Stimulated activated CD8-positive, alpha-beta memory T cell treated with anti-CD3 and anti-CD28 coated beads, Interleukin-15, amount 100 ng/mL, for 4 hours (primary cell): ENCODE measurements around the gene TAGLN2.

Experiments used
- DNase-seq, 2 donors: peaks; one replicate each; pipeline ENCODE4 v3.0.0-alpha.2; 2020; ENCODE audit warnings: low read depth in 2 of 2

Gene TAGLN2

GRCh38 chr1:159949981-159950381 lies 24.7 kb upstream of the TAGLN2 start:
- DNase-seq, result no peak

DNA sequence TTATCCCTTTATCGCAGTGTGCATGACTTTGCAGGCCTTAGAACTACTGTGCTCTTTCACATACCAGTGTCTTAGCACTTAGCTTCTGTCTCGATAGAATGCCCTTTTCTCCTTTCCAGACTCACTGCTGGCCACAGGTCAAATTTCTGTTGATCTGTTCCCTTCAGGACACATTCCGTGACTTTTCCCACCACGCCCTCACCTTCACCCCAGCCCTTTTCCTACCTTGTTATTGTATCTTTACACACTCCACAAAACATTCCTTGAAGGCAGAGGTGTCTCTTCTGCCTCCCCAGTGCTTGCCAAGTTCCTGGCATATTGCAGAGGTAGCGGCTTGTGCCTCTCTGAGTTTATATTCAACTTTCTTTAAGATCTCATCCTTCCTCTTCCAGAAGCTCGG lies 23.8 kb upstream of the TAGLN2 start:
- DNase-seq, result no peak

DNA sequence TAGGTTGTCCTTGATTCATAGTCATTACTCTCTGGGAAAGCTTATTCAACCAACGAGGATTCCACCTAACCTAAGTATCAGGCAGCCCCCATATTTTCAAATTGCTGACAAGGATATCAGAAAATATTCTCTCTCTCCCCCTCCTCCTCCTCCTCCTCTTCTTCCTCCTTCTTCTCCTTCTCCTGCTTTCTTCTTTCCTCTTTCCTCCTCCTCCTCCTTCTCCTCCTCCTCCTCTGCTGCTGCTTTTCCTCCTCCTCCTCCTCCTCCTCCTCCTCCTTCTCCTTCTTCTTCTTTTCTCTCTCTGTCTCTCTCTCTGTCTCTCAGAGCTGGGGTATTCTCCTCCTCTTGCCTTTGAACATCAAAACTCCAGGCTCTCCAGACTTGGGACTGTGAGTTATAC lies 22.6 kb upstream of the TAGLN2 start:
- no peak for DNase-seq

DNA sequence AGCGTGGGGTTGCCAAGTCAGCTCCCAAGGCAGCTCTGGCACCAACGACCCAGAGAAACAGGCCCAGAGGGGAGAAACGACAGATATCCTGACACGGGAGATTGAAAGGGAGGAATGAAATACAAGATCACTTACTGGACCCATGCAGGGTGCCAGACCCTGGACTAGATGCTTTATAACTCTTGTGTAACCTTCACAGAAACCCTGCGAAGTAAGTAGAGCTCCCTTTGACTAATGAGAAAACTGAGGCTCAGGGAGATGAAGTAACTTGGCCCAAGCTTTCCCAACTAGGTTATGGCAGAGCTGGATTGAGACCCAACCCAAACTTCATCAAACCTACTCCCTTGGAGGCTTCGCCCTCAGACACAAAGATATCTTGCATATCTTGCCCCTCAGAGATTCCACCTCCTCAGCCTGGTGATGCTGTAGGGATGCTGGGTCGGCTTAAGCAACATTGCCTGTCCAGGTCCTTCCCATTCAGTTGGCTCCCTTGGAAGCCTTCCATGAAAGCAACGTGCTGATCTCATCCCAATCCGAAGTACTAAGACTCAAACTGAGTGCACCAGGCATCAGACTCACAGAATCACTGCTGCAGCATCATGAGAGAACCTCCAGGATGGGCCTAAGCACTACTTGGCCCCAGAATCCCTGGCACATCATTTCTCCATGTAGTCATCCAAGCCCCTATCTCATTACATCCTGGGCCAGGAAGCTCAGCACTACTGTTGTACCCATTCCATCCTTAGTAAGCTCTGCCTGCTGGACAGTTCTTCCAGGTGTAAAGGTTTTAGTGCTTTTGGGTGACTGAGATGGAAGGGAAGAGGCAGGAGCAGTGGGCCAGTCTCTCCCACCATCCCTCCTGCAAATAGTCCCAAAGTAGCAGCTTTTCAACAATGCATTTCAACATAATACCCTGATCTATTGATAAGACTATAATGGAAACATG lies 21.2 kb upstream of the TAGLN2 start:
- no peak for DNase-seq

GRCh38 chr1:159945483-159946241 lies 20.4 kb upstream of the TAGLN2 start, which contains the start of gene IGSF9:
IGSF9 (minus strand) TSS chr1:159945613; CDS start chr1:159943454, 2,159 bp downstream.
- peak; percentile 70 to 72 for DNase-seq

DNA sequence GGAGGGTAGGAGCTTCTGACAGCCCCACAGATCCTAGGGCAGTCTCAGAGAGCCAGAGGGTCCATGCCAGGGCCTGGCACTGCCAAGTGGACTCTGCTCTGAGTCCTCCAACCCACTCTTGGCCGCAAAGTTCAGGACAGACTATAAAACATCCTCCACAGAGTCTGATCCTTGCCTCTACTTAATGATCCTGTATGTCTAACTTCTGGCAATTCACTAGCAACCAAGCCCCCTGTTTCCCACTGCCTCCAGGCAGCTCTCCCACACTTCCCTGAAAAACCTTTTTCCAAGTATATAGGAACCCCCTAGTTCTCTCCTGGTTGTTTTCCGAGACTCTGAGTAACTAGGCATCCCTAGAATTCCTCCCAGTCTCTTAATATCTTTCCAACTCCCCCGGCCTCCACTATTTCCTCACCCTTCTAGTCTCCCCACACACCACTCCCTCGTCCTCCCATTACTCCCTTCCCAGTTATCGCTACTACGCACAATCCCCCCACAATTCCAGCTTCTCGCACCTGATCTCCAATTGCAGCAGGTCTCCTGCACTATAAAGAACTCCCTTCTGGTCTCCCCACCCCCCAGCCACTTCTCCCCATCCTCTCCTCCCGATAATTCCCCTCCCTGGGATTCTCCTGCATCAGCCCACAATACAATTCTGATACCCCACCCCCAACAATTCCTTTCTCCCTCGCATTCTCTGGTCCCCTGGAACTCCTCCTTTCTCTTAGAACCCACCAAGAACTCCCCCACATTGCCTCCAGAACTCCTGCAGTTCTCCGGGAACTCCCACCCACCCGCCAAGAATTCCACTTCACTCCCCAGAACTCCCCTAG lies 19.5 kb upstream of the TAGLN2 start:
- DNase-seq, result no peak

DNA sequence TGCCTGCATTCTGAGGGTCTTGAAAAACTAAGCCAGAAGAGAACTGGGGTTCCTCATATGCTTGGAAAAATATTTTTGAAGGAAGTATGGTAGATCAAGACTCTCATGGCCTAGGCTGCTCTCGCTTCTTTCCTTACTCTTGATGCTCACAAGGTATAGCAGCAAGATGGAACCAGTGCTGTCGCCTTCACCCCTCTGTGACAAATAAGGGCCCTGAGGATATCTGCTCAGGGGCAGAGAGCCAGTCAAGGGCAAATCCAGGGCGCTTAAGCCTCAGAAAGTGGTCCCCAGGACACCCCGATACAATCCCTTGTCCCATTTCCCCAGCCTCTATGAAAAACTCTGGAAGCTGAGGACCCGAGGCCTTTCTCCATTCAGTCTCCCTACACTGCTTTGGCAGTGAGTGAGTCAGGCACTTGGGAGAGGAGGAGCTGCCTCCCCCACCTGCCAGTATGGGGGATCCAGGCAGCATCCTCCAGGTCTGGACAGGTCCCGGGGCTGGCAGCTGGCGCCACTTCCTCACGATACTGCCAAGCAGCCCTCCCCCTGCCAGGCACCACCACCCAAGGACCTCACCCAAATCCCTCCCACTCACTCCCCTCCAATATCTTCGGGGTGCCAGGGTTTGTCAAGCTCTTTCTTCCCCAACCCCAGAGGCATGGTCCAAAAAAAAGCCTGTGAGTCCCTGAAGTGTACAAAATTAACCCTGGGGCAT lies 18.8 kb upstream of the TAGLN2 start:
- no peak for DNase-seq

DNA sequence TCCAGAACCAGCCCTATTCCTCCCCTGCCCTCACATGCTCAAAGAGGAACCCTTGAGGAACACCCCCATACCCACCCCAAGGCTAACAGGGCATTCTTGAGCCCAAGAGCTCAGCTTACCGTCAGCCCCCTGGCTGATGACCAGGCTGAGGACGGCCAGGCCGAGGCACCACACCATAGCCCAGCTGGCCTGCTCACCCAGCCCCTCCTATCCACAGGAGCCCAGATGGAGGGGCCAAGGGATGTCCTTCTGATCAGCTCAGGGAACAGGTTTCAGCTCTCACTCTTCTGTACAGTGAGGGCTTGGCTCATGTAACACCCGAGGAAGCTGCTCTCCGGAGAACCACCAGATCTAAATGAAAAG lies 18.0 kb upstream of the TAGLN2 start:
- no peak for DNase-seq

- DNase-seq, result no peak
Measured at GRCh38 chr1:159942632-159943277, 17.4 kb upstream of the TAGLN2 start.

GRCh38 chr1:159941591-159942560 lies 16.6 kb upstream of the TAGLN2 start:
- DNase-seq, result no peak

- no peak for DNase-seq
Measured at GRCh38 chr1:159941141-159941540, 15.8 kb upstream of the TAGLN2 start.

DNA sequence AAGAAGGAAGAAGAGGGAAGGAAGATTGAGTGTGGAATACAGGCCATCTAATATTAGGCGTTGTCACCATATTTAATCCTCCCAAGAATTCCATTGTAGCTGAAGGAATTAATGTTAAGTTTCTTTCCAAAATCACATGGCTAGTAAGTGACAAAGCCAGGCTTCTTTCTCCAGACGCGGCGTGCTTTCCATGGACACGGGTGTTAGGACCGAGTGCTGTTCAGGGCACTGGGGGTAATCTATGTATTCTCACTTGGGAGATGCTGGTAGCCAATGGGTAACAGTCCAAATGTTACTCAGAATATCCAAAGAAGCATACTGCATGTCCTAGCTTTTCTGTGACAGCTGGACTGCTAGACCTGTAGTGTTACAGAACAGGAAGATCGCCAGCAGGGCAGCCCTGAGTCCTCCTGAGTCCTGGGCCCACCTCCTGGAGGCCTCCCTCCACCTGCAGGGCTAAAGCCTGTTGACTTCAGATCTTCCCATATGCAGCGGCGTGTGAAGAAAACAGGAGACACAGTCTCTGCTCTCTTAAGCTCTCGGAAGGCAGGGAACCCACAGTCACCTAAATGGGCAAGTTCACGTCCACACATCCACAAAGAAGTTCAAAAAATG lies 14.8 kb upstream of the TAGLN2 start:
- no peak for DNase-seq

DNA sequence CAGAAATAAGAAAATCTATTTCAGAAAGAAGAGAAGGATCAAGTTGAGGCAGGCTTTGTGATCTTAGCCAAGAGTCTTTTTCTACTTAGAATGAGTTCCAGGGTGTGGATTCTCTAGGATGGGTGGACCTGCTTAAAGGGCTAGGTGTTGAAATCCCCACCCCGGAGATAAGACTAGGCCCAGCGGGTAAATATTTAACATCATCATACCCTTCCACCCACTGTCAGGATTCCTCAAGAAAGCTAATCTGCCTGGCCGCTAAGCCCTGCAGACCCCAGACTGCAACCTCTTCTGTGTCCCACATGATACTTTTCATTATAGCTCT lies 14.3 kb upstream of the TAGLN2 start:
- DNase-seq, result no peak

GRCh38 chr1:159938905-159939677 lies 13.8 kb upstream of the TAGLN2 start:
- DNase-seq, result no peak

- DNase-seq, result no peak
Measured at GRCh38 chr1:159938211-159938852, 13.0 kb upstream of the TAGLN2 start.

DNA sequence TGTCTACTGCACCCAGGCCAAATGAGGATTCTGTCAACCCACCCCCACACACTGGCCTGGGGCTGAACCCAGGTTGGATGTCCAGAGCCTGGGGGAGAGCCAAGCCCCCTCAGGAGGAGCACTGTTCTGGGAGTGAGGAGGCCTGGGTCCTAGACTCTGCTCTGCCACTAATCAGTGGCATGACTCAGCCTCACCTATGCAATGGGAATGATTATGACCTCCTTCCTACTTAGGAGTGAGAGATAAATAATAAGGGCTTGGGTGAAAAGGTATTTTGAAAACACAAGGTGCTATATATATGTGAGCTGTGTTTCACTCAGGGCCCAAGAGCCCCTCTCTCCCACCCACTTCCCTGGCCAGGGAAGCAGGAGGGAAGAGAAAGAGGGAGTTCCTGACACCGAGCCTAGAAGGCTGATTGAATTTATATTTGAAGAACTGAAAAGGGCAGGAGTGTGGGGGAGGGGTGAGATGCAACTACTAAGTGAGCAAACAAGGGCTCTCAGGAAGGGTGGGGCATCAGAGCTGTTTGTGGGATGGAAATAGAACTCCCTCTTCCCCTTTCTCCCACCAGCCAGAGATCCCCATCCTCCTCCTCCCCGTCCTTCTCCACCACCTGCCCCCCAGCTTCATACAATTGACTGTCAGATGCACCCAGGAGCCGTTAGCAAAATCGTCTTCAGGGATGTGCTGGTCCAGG lies 11.9 kb upstream of the TAGLN2 start:
- DNase-seq, result no peak

- peak; percentile 50 to 61 for DNase-seq
Measured at GRCh38 chr1:159936273-159936904, 11.1 kb upstream of the TAGLN2 start.
